Neural crest cell (in vitro differentiated cells): ENCODE data around the gene PNMA6F. TPM values are rescaled to one million over a fixed set of nuclear protein-coding genes. Genes with fewer than 3 reads are reported as not detected.

Source experiments
- DNase-seq: peaks from one replicate; pipeline ENCODE4 v3.0.0; 2021; ENCODE audit warnings: low read depth, mixed read lengths, low spot score
- H3K27ac Mint-ChIP-seq: one replicate; pipeline ENCODE4 v1.8.0; 2021; ENCODE audit warnings: mild to moderate bottlenecking, mixed read lengths; ENCODE audit not compliant: unreplicated experiment
- H3K27me3 Mint-ChIP-seq: 2 replicates; pipeline ENCODE4 v1.8.0; 2021; ENCODE audit warnings: low read depth, mild to moderate bottlenecking, mixed read lengths
- H3K36me3 Mint-ChIP-seq: 2 replicates; pipeline ENCODE4 v1.8.0; 2021; ENCODE audit warnings: low read depth, mild to moderate bottlenecking, mixed read lengths
- H3K4me1 Mint-ChIP-seq: 2 replicates; pipeline ENCODE4 v1.8.0; 2021; ENCODE audit warnings: mixed read lengths
- H3K4me3 Mint-ChIP-seq: one replicate; pipeline ENCODE4 v1.8.0; 2021; ENCODE audit warnings: mild to moderate bottlenecking, mixed read lengths
- H3K9me3 Mint-ChIP-seq: 2 replicates; pipeline ENCODE4 v1.8.0; 2021; ENCODE audit warnings: mixed read lengths
- CTCF ChIP-seq: fragments of 200-600 bp; sonication (generic); conservative IDR thresholded peaks from 2 replicates; pipeline ENCODE4 v1.5.0; 2021; ENCODE audit warnings: antibody characterized with exemption, mild to moderate bottlenecking
- total RNA-seq: library from RNA; stranded (reverse); gene quantifications from 2 replicates; pipeline ENCODE4 v1.2.1, GENCODE V29; 2021

PNMA6F gene
- total RNA-seq, 1 donor from 2014 or later, result not detected

GRCh38 chrX:153342762-153343558, 21.4 kb upstream of the PNMA6F start:
- Mint-ChIP-seq H3K4me1 (peaks cover 5% of the 10 kb centered on the region), H3K9me3 (peaks cover 4% of the 10 kb centered on the region), H3K36me3 (peaks cover 41% of the 10 kb centered on the region), H3K27ac (no peak overlapping the region), H3K4me3 (no peak overlapping the region), H3K27me3 (no peaks in the 10 kb centered on the region)
- no peak for TF ChIP-seq CTCF
- DNase-seq, result no peak

GRCh38 chrX:153340111-153340510, 18.5 kb upstream of the PNMA6F start:
- Mint-ChIP-seq H3K9me3 (peaks cover 4% of the 10 kb centered on the region), H3K4me3 (no peak overlapping the region), H3K27ac (no peak overlapping the region), H3K4me1 (peaks cover 16% of the 10 kb centered on the region), H3K36me3 (peaks cover 40% of the 10 kb centered on the region), H3K27me3 (no peaks in the 10 kb centered on the region)
- no peak for TF ChIP-seq CTCF
- no peak for DNase-seq

- no peak for TF ChIP-seq CTCF
- H3K4me1 Mint-ChIP-seq, result peaks cover 18% of the 10 kb centered on the region
These were observed 18.1 kb upstream of the PNMA6F start for GRCh38 chrX:153339662-153340061.

GRCh38 chrX:153338836-153339235, 17.3 kb upstream of the PNMA6F start:
- H3K4me1 Mint-ChIP-seq, result peaks cover 18% of the 10 kb centered on the region

More at GRCh38 chrX:153339662-153340061, 18.1 kb upstream of the PNMA6F start:
- peaks cover 4% of the 10 kb centered on the region for H3K9me3 Mint-ChIP-seq
- no peak overlapping the region for H3K27ac Mint-ChIP-seq
- H3K36me3 Mint-ChIP-seq, result peaks cover 37% of the 10 kb centered on the region
- no peak for DNase-seq
- H3K27me3 Mint-ChIP-seq, result no peaks in the 10 kb centered on the region
- H3K4me3 Mint-ChIP-seq, result no peak overlapping the region

GRCh38 chrX:153336988-153337387, 15.4 kb upstream of the PNMA6F start:
- H3K36me3 Mint-ChIP-seq, result peaks cover 27% of the 10 kb centered on the region
- H3K27me3 Mint-ChIP-seq, result no peaks in the 10 kb centered on the region
- peaks cover 8% of the 10 kb centered on the region for H3K9me3 Mint-ChIP-seq
- no peak overlapping the region for H3K27ac Mint-ChIP-seq
- no peak for DNase-seq
- peak overlapping the region; percentile 76 for H3K4me3 Mint-ChIP-seq
- peaks cover 19% of the 10 kb centered on the region for H3K4me1 Mint-ChIP-seq
- TF ChIP-seq CTCF, result no peak

More at GRCh38 chrX:153338836-153339235, 17.3 kb upstream of the PNMA6F start:
- H3K36me3 Mint-ChIP-seq, result peaks cover 33% of the 10 kb centered on the region
- H3K27ac Mint-ChIP-seq, result no peak overlapping the region
- H3K4me3 Mint-ChIP-seq, result no peak overlapping the region
- no peaks in the 10 kb centered on the region for H3K27me3 Mint-ChIP-seq
- TF ChIP-seq CTCF, result no peak
- peaks cover 4% of the 10 kb centered on the region for H3K9me3 Mint-ChIP-seq
- DNase-seq, result no peak
